WERI-Rb-1 (cell line): ENCODE data around the gene ALDH1A1.

Experiments
- DNase-seq: peaks from one replicate; pipeline ENCODE4 v3.0.0-alpha.2; 2020
- H3K27ac ChIP-seq: fragments of 250-450 bp; sonication (Bioruptor Pico); 2 replicates; pipeline ENCODE4 v1.5.1; 2020; ENCODE audit warnings: mild to moderate bottlenecking, moderate library complexity
- H3K27me3 ChIP-seq: fragments of 250-450 bp; sonication (Bioruptor Pico); 2 replicates; pipeline ENCODE4 v1.5.1; 2021; ENCODE audit warnings: mild to moderate bottlenecking, low read depth, moderate library complexity; ENCODE audit not compliant: insufficient read depth, severe bottlenecking
- H3K36me3 ChIP-seq: fragments of 250-450 bp; sonication (Bioruptor Pico); 2 replicates; pipeline ENCODE4 v1.5.1; 2020; ENCODE audit warnings: mild to moderate bottlenecking, moderate library complexity
- H3K4me3 ChIP-seq: 2 replicates; pipeline ENCODE4 v1.5.1; 2011; ENCODE audit warnings: low read depth, mild to moderate bottlenecking, control low read depth, low read length
- H3K9me3 ChIP-seq: fragments of 250-450 bp; sonication (Bioruptor Pico); 2 replicates; pipeline ENCODE4 v1.5.1; 2021; ENCODE audit warnings: mild to moderate bottlenecking, moderate library complexity; ENCODE audit not compliant: severe bottlenecking
- CTCF ChIP-seq: IDR thresholded peaks from 2 replicates; pipeline ENCODE4 v1.5.1; 2011; ENCODE audit warnings: low read depth, mild to moderate bottlenecking, control low read depth, inconsistent platforms, low read length

The ALDH1A1 gene

GRCh38 chr9:72912476-72913381 lies 40.1 kb downstream of the ALDH1A1 start:
- Histone ChIP-seq H3K27me3 (no peaks in the 10 kb centered on the region), H3K36me3 (no peaks in the 10 kb centered on the region), H3K4me3 (no peak overlapping the region), H3K9me3 (no peaks in the 10 kb centered on the region), H3K27ac (no peak overlapping the region)
- no peak for TF ChIP-seq CTCF
- no peak for DNase-seq

DNA sequence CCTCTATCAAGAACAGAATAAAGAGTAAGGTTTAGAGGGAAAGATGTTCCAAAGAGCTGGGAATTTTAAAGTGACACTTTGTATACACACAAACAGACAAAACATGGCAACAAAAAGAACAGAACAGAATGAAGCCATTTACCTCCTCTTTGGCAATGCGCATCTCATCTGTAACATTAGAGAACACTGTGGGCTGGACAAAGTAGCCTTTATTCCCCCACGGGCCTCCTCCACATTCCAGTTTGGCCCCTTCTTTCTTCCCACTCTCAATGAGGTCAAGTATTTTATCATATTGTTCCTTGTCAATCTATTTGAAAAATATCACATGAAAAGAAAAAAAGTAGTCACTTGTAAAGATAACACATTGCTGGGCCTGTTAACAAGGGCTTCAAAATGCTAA lies 41.0 kb downstream of the ALDH1A1 start:
- DNase-seq, result no peak
- no peak overlapping the region for H3K4me3 ChIP-seq

GRCh38 chr9:72911247-72911775 lies 41.5 kb downstream of the ALDH1A1 start:
- Histone ChIP-seq H3K9me3 (no peaks in the 10 kb centered on the region), H3K27me3 (no peaks in the 10 kb centered on the region), H3K27ac (no peak overlapping the region), H3K4me3 (no peak overlapping the region), H3K36me3 (no peaks in the 10 kb centered on the region)
- TF ChIP-seq CTCF, result no peak
- DNase-seq, result no peak

More for the DNA sequence above, 41.0 kb downstream of the ALDH1A1 start:
- H3K27ac ChIP-seq, result no peak overlapping the region
- no peaks in the 10 kb centered on the region for H3K27me3 ChIP-seq
- H3K9me3 ChIP-seq, result no peaks in the 10 kb centered on the region
- no peaks in the 10 kb centered on the region for H3K36me3 ChIP-seq
- TF ChIP-seq CTCF, result no peak

DNA sequence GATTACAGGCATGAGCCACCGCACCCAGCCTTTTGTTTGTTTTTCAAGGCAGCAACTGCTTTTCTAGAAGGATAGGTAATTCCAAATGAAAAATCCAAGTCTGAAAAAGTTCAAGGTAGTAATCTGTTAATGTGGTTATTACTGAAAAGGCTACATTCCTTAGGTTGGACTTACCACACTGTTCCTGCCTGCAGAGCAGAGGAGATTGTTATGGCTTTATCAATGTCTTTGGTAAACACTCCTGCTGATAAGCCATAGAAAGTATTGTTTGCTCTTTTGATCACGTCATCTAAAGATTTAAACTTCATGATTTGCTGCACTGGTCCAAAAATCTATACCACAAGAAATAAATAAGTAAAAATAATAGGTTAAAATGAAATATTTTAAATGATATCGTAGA lies 43.4 kb downstream of the ALDH1A1 start:
- Histone ChIP-seq H3K27me3 (no peaks in the 10 kb centered on the region), H3K9me3 (no peaks in the 10 kb centered on the region), H3K4me3 (no peak overlapping the region), H3K36me3 (no peaks in the 10 kb centered on the region), H3K27ac (no peak overlapping the region)
- DNase-seq, result no peak
- TF ChIP-seq CTCF, result no peak

DNA sequence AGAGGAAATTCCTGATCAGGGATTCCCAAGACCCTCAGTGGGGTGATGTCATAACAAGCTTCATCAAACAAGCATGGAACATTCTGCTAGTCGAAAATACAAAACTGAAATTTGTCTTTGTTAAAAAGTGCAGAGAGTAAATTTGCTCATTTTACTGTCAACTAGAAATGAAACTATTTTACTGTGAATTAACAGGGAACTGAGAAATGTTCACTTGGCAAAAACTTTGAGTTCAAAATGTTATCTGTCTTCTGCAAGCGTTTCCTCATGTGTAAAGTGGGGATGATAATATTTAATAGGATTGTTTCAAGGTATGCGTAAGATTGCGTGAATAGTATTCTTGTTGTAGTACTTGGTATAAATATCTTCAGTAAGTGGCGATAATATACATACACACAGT lies 45.4 kb downstream of the ALDH1A1 start:
- no peak overlapping the region for H3K27ac ChIP-seq
- DNase-seq, result no peak
- H3K4me3 ChIP-seq, result no peak overlapping the region
- no peaks in the 10 kb centered on the region for H3K27me3 ChIP-seq
- H3K36me3 ChIP-seq, result no peaks in the 10 kb centered on the region
- TF ChIP-seq CTCF, result no peak
- no peaks in the 10 kb centered on the region for H3K9me3 ChIP-seq
